Lower lobe of right lung (tissue), 2 donors: ENCODE results near the gene TRIM65. TPM values are rescaled to one million over a fixed set of nuclear protein-coding genes. Genes with fewer than 3 reads are reported as not detected.

Source experiments
- ATAC-seq, 2 donors: fragments of 200-7000 bp; cut with Tn5 transposase; one replicate each; pipeline ENCODE4 v1.9.1; 2020 to 2022; ENCODE audit warnings: mild to moderate bottlenecking in 2 of 2, moderate library complexity in 2 of 2
- DNase-seq: peaks from one replicate; pipeline ENCODE4 v3.0.0-alpha.2; 2020
- H3K27ac ChIP-seq: fragments of 200-600 bp; one replicate; pipeline ENCODE4 v1.8.0; 2022
- H3K27me3 ChIP-seq: fragments of 200-600 bp; one replicate; pipeline ENCODE4 v1.8.0; 2022; ENCODE audit warnings: low read depth
- H3K36me3 ChIP-seq: fragments of 200-600 bp; one replicate; pipeline ENCODE4 v1.8.0; 2022; ENCODE audit warnings: mild to moderate bottlenecking
- H3K4me1 ChIP-seq: fragments of 200-600 bp; one replicate; pipeline ENCODE4 v1.8.0; 2022
- H3K4me3 ChIP-seq: fragments of 200-600 bp; one replicate; pipeline ENCODE4 v1.8.0; 2022; ENCODE audit warnings: mild to moderate bottlenecking
- H3K9me3 ChIP-seq: fragments of 200-600 bp; one replicate; pipeline ENCODE4 v1.8.0; 2022
- CTCF ChIP-seq: fragments of 200-600 bp; IDR thresholded peaks from one replicate; pipeline ENCODE4 v1.8.0; 2022; ENCODE audit warnings: antibody characterized with exemption, mild to moderate bottlenecking
- intact Hi-C: fragments of 100-400 bp; cut with DNase I; formaldehyde crosslinking; loops from one replicate; pipeline ENCODE4 v1.11.0; 2022
- total RNA-seq: library from RNA; stranded (reverse); fragmentation: NEBNext Ultra II Directional; extraction: Animal tissue kit (Norgen Biotek cat#: 25700); gene quantifications from one replicate; pipeline ENCODE4 v1.2.1, GENCODE V29; 2021
- donor health status: DM: no; HTN: yes; CAD: no; lungs with severe emphysema.

The TRIM65 gene
- total RNA-seq, 1 donor from 2014 or later: 32.4 TPM

DNA sequence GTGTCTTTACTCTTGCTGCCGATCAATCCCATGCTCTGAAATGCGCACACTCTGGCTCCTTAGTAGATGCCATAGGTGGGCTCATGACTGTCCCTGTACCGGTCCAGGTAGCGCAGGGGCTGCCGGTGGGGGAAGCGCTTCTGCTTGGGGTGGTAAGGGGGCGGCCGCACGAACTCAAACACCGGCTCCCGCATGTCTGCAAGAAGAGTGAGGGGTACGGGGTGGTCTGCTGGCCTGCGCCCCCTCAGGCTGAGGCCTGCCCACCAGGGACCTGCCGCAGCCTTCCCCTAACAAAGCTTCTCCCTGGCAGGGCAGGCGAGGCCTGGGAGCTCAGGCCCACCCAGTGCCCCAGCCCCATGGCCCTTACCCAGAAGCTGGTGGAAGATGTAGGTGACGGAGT, 2.0 kb upstream of the TRIM65 start:
- H3K27ac ChIP-seq: no peak overlapping the region
- no peak for TF ChIP-seq CTCF
- H3K4me1 ChIP-seq: peaks cover 36% of the 10 kb centered on the region
- ATAC-seq (no peak), DNase-seq (peak; percentile 46)
- intact Hi-C loops: no loop called here
- no peaks in the 10 kb centered on the region for H3K27me3 ChIP-seq
- no peak overlapping the region for H3K4me3 ChIP-seq
- peaks cover 60% of the 10 kb centered on the region for H3K36me3 ChIP-seq
- H3K9me3 ChIP-seq: no peaks in the 10 kb centered on the region

DNA sequence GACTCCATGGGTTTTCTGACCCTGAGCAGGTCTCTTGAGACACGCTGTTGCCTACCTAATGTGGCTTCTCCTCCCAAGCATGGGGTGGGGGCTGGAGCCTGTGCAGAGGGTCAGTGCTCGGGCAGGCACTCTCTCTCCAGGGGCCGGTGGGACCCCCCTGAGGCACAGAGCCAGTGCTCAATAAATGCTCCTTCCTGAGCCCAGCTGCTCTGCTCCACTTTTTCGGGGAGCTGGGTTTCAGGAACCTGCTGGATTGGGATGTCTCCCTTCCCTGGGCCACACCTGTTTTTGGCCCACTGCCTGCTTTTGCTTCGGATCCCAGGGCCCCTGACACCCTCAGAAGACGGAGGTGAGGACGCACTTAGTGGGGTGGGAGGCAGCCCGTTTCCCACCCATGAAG, 1.3 kb upstream of the TRIM65 start:
- DNase-seq (no peak), ATAC-seq (no peak)

DNA sequence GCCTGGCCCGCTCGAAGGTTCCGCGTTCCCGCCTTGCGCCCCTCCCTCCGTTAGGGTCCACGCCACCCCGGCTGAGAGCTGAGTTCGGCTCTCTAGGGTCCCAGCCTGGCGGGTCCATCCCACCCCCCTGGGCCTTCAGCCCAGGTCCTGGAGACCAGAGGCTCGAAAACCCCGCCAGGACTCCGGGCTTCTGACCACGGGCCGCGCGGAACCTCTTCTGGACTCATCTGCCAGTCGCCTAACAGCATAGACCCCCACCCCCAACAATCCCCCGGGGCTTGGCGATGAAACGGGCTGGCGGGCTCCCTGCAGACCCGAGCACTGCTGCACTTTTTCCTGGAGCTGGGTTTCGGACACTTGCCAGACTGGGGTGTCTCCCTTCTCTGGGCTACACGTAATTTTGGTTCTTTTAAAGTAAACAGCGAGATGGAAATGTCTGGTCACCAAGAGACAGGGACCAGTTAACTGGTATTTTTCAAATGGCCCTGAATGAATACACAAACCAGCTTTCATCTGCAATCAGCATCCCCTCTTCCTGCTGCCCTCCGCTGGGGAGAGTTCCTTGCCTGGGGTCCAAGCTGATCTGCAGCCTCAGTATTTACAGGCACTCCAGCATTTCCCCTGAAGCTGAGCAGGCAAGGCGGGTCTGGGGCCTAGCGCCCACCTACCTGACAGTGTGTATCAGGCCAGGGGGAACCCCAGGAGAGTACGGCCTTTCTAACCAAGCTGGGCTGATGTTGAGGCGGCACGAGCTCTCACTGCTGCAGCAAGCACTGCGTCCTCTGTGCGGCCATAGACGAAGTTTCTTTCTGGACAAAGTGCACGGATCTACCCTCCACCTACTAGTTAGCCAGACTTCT, 639 bp upstream of the TRIM65 start:
- peaks cover 30% of the 10 kb centered on the region for H3K4me1 ChIP-seq
- intact Hi-C loops: no loop called here
- no peaks in the 10 kb centered on the region for H3K27me3 ChIP-seq
- DNase-seq (no peak), ATAC-seq (no peak)
- no peak for TF ChIP-seq CTCF
- no peaks in the 10 kb centered on the region for H3K9me3 ChIP-seq
- peak overlapping the region; percentile 98 for H3K27ac ChIP-seq
- peaks cover 52% of the 10 kb centered on the region for H3K36me3 ChIP-seq
- H3K4me3 ChIP-seq: peak overlapping the region; percentile 83

More for the DNA sequence above, 1.3 kb upstream of the TRIM65 start:
- Histone ChIP-seq H3K4me3 (no peak overlapping the region), H3K4me1 (peaks cover 30% of the 10 kb centered on the region), H3K27ac (no peak overlapping the region), H3K27me3 (no peaks in the 10 kb centered on the region), H3K36me3 (peaks cover 55% of the 10 kb centered on the region), H3K9me3 (no peaks in the 10 kb centered on the region)
- no peak for TF ChIP-seq CTCF
- intact Hi-C loops: no loop called here

DNA sequence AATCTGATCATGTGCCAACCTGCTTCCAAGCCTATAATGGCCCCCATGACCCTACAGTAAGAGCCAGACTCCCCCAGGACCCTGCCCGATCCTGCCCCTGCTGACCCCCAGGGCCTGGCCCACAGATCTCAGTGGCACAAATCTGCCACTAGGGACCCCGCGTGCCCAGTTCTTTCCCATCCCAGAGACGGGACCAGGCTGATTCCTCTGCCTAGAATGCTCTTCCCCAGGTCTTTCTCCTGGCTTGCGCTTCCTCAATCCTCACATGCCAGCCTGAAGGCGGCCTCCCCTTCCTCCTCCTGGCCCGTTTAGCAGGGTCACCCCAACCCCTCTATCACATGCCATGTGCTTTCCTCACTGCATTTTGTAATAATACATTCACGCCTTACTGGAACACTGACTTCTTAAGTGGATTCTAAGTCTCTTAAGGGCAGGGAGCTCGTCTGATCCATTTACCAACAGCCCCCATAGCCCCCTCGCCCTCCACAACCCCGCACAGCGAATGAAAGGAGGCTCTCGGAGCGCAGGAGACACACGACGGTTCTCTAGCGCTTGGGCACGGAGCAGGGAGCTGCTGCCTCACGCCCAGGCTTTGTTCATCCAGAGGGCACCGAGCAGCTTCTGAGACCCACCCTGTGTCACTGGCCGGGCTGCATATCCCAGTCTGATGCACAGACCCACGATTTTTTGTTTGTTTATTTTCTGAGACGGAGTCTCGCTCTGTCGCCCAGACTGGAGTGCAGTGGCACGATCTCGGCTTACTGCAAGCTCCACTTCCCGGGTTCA, 1.2 kb downstream of the TRIM65 start:
- DNase-seq (no peak), ATAC-seq (peak in 1 of 2 donors; percentile 11)
- intact Hi-C loops: no loop called here
- TF ChIP-seq CTCF: peak; percentile 18
- Histone ChIP-seq H3K4me3 (peak overlapping the region; percentile 83), H3K36me3 (peaks cover 52% of the 10 kb centered on the region), H3K4me1 (peaks cover 30% of the 10 kb centered on the region), H3K27me3 (no peaks in the 10 kb centered on the region), H3K9me3 (no peaks in the 10 kb centered on the region), H3K27ac (peak overlapping the region; percentile 98)

- Histone ChIP-seq H3K36me3 (peaks cover 51% of the 10 kb centered on the region), H3K9me3 (no peaks in the 10 kb centered on the region), H3K27ac (no peak overlapping the region), H3K4me3 (no peak overlapping the region), H3K4me1 (peaks cover 30% of the 10 kb centered on the region), H3K27me3 (no peaks in the 10 kb centered on the region)
- DNase-seq (no peak), ATAC-seq (no peak)
- intact Hi-C loops: no loop called here
- TF ChIP-seq CTCF: no peak
These were observed 2.6 kb downstream of the TRIM65 start for GRCh38 chr17:75894049-75894733.
